Activated CD4-positive, alpha-beta T cell treated with anti-CD3 and anti-CD28 coated beads, Interleukin-2, Interleukin-6, amounts not matched to agents 100 ng/mL and 50 ng/mL, durations not matched to agents 16 hours and 8 hours (primary cell): ENCODE measurements around the gene KLF15.

Experiments used
- DNase-seq: peaks from one replicate; pipeline ENCODE4 v3.0.0-alpha.2; 2020

The KLF15 gene

DNA sequence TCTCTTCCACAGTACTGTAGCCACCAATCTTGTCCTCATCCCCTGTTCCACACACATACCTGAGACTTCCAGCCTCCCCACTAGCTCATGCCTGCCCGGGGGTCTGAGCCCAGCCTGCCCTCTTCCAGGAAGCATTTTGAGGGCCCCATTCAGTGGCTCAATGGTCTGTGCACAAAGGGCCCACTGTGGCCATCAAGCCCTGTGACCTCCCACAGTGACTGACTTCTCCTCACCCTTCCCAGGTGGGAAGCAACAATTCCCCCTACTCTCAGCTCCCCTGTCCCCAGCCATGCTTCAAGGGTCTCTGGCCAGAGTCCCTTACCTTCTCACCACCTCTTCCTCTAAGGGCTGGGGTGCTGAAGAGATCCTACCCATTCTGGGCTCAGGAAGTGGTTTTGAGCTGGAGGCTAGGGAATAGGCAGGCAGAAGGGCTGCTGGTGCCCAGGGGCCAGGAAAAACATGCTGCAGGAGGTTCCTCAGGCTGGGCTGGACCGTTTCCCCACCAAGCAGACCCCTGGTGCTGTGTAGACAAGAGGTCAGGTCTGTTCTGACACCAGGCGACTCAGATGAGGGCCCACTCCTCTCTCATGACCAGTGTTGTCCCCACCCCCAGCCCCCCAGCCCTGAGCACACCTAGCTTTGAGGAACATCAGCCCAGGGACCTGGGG, 3.0 kb upstream of the KLF15 start:
- no peak for DNase-seq

- DNase-seq, result no peak
Measured at GRCh38 chr3:126358816-126359181, 1.6 kb upstream of the KLF15 start.

- no peak for DNase-seq
Measured at GRCh38 chr3:126358038-126358815, 1.0 kb upstream of the KLF15 start.

DNA sequence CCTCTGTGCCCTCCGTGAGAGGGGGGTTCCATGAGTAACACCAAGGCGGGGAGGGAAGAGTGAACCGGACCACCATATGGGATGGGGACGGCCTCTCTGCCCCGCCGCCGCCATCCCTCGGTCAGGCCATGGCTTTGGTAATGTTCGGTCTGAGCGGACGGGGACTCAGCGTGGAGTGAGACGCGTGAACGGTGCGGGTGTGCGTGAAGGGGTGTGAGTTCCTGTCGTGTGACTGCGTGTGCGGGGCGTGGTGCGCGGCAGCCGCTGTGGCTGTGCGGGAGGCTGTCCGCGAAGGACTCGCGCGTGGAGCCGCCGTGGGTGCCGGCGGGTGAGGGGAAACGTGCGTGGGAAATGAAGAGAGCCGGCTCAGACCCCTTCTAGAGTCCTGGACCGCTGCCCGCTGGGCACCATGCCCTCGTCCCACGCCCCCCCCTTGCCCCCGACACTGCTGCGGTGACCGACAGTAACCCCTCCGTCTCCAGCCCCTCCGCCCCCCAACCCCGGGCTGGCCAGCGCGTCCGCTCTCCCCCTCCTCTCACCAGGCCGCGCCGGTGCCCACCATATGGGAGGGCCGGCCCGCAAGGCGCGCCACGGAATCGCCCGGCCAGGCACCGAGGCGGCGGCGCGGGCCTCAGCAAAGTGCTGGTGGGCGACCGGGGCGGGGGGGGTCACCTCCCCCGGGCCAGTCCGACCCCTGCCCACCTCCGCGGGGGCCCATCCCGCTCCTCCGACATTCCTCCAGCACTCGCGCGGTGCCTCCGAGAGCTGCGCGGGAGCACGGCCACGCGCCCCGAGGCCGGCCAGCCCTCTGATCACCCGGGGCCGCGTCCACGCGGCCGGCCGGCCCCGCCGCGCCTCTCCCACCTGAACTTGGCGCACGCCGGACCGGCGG, 589 bp downstream of the KLF15 start:
- no peak for DNase-seq

GRCh38 chr3:126355777-126356372, 1.3 kb downstream of the KLF15 start:
- no peak for DNase-seq

DNA sequence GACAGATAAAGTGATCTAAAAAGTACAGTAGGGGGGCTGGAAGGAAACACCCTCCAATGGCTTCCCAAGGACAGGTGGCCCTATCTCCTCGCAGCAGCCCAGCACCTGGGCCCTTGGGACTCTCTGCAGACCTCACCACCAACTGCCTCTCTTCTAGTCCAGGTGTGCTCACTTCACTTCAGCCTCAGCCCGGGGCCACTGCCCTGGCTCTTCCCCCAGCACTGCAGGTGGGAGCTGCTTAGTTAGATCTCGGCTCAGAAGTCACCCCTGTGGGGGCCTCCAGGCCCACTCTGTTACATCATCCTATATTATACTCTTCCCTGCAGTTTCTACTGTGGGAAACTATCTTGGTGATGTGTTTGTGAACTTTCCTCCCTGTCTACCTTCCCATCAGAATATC, 2.0 kb downstream of the KLF15 start:
- DNase-seq, result no peak

DNA sequence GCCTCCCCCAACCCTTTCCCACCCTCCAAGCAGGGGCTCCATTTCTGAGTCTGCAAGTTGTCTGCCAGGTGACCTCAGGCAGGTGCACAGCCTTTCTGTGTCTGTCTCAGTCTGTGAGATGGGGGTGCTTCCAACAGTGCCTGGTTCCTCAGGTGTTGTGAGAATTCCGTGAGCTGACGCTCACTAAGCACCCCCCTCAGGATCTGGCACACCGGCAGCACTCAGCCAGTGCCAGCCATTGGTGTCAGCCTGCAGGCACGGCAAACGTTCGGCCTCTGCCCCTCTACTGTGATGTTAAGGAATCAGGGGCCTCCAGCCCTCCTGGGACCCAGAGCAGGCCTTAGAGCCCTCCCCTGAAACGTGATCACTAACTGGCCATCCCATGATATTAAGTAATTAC, 2.4 kb downstream of the KLF15 start:
- DNase-seq, result no peak

DNA sequence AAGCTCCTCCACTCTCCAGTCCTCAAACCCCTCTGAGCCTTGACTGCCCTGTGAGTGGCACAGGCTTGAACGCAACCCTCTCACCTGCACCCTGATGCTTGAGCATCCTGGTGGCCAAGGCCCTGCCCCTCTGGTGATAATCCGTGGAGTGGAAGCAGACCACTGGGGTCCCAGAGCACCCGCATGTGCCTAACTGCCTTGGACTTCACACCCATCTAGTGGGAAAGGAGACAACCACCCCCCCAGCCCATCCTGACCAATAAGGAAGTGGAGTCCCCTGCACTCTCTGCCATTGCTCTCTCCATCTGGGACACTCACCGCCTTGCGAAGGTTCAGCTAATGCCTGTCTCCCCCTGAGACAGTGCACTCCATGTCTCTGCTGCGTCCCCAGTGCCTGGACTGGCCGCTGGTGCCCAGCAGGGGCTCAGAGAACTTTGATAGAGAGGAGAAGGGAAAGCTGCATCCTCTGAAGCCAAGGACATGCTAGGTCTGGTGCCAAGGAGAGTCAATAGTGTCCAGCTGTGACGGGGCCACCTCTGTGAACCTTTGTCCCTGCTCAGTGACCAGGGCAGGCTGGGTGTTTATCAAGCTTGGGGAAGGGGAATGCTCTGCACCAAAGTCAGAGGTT, 3.4 kb downstream of the KLF15 start:
- no peak for DNase-seq

DNA sequence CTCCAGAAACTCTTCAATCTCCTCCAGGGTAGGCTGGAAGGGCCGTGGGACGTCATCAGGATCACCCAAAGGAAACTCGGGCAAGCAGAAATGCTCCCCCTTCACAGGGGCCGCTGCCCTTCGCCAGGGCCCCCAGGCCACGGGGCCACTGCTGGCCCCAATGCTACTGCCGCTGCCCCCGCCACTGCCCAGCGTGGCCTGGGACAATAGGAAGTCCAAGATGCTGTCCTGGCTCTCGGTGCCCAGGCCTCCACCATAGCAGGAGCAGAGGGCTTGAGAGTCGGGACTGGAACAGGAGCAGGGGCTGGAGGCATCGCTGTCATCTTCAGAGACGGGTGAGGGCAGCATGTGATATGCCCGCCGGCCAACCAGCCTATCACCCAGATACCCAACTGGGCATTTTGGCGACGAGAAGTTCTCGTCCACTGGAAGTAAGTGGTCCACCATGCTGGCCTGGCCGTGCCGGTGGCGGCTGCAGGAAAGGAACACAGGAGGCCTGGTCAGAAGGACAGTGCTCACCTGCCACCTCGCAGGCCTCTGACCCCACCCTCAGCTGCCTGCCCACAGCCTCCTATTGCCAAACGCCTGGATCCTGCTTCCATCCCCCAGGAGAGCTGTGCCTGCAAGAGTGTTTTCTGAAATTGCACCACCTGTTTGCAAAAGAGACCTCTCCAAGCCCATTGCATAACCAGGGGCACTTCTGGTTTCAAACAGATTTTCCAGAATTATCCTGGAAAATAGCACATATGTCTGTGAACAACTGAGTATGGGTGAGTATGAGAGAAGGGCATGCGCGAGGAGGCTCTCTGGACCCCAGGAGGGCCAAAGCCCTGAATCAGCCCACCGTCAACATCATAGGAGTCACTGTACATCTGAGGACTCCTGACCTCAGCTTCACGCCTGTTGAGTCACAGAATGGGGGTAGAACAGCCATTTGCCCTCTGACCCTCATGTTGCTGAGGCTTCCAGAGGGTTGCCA, 4.4 kb downstream of the KLF15 start:
- no peak for DNase-seq

GRCh38 chr3:126351771-126352475, 5.3 kb downstream of the KLF15 start:
- no peak for DNase-seq

GRCh38 chr3:126351086-126351770, 6.0 kb downstream of the KLF15 start:
- no peak for DNase-seq

DNA sequence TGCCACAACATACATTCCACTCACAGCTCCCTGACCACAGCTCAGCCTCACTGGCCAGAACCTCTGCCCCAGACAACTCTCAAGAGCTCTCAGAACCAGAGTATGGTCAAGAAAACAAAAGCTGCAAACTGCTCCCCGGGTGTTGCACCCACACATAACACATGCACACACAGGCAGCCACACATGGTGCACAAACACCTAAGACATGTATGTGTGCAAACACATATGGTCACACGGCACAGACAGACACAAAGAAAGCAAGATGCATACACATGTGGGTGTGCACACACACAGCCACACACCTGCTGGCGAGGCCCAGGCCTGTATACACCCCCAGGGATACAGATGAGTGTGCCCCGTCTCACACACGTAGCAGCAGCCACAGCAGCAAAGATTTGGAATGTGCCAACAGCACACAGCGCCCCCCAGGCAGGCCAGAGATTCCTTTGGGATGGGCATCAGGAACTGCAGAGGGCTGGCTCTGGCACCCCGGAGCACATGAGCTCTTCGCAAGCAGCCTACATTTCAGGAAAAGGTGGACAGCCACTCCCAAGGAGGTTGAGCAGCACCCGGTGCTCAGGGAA, 6.6 kb downstream of the KLF15 start:
- no peak for DNase-seq

GRCh38 chr3:126349611-126350501, 7.4 kb downstream of the KLF15 start:
- DNase-seq, result no peak

GRCh38 chr3:126349071-126349470, 8.1 kb downstream of the KLF15 start:
- no peak for DNase-seq

GRCh38 chr3:126348308-126348920, 8.8 kb downstream of the KLF15 start:
- no peak for DNase-seq

- DNase-seq, result no peak
Measured at GRCh38 chr3:126347543-126348161, 9.6 kb downstream of the KLF15 start.

DNA sequence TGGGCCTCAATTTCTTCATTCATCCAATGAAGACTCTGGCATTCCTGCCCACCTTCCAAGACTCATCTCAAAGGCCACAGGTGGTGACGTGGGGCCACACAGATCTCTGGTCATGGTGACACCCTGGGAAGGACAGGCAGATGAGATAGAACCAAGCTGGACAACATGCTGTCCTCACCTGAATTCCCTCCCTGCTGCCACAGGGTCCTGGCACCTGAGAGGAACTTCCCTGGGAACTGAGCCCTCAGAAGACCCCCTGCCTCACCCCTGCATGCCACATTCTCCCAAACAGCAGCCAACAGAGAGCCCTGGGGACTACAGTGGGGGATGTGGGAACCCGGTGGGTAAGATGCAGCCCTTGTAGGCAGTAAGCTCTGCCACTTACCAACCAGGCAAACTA, 10.7 kb downstream of the KLF15 start:
- DNase-seq, result no peak
